ENCODE results near the gene HPX. TPM values are rescaled to one million over a fixed set of nuclear protein-coding genes. Genes with fewer than 3 reads are reported as not detected.

HPX gene
- total RNA-seq, 1 donor from 2014 or later: 9.6 TPM

DNA sequence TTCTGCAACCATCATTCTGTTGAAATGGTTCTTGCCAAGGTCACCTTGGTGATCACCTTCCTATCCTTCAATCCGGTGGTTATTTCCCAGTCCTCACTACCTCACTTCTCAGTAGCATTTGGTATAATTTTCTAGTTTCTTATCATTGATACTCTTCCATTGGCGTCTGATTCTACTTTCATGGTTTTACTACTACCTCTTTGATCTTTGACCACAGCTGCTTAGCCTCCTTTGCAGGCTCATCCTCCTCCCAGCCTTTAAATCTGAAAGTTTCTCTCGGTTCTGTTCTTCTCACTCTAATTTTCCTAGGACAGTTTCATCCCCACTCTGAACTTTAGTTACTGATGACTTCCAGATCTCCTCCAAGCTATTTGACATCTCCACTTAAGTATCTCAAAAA, 45.5 kb upstream of the HPX start:
- Mint-ChIP-seq H3K27ac (ENCODE audit: unreplicated experiment) (no peak overlapping the region), H3K4me3 (ENCODE audit: unreplicated experiment) (no peak overlapping the region), H3K36me3 (ENCODE audit: unreplicated experiment) (no peaks in the 10 kb centered on the region), H3K9me3 (ENCODE audit: unreplicated experiment) (peaks cover 4% of the 10 kb centered on the region), H3K4me1 (ENCODE audit: low read depth, unreplicated experiment) (no peaks in the 10 kb centered on the region), H3K27me3 (ENCODE audit: unreplicated experiment) (peaks cover 5% of the 10 kb centered on the region)
- no peak for DNase-seq
- TF ChIP-seq, protein P1, sequence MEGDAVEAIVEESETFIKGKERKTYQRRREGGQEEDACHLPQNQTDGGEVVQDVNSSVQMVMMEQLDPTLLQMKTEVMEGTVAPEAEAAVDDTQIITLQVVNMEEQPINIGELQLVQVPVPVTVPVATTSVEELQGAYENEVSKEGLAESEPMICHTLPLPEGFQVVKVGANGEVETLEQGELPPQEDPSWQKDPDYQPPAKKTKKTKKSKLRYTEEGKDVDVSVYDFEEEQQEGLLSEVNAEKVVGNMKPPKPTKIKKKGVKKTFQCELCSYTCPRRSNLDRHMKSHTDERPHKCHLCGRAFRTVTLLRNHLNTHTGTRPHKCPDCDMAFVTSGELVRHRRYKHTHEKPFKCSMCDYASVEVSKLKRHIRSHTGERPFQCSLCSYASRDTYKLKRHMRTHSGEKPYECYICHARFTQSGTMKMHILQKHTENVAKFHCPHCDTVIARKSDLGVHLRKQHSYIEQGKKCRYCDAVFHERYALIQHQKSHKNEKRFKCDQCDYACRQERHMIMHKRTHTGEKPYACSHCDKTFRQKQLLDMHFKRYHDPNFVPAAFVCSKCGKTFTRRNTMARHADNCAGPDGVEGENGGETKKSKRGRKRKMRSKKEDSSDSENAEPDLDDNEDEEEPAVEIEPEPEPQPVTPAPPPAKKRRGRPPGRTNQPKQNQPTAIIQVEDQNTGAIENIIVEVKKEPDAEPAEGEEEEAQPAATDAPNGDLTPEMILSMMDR (IDR thresholded peaks at IDR 0.05; ENCODE audit: partially characterized antibody, unreplicated experiment): no peak

DNA sequence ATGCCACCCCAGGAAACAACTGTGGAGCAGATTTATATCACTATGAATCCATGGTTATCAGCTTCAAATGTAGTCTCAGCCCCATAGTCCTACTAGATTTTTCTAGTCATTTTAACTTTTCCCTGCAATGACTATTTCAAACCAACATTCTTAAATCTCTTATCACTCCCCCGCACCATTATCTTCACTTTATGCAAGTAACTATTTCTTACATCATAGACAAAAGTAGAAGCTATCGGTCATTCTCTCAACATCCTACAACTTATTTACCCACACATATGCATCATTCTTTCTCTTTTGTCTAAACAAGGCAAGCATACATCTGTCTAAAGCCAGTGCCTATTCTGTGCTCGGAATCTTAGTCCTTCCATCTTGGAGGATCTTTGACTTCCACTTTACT, 44.9 kb upstream of the HPX start:
- Mint-ChIP-seq H3K9me3 (ENCODE audit: unreplicated experiment) (peaks cover 4% of the 10 kb centered on the region), H3K27me3 (ENCODE audit: unreplicated experiment) (peaks cover 5% of the 10 kb centered on the region)

DNA sequence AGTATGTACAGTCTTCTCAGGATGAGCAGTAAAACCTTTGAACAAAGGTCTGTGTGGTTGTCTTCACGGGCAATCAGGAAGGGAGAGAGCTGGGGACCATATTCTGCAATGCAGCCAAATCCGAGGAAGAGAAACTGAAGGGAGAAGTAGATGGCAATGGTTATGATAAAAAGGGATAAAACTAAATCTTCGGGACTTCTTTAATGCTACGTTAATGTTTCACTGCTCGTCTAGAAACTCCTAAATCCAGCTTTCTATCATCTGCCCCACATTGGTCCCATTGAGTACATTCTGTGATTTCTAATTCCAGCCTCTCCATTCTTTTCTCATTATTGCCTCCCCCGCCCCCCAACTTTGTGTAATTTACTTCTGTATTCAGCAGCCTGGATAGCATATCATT, 42.2 kb upstream of the HPX start:
- Mint-ChIP-seq H3K27ac (ENCODE audit: unreplicated experiment) (peak overlapping the region; percentile 9), H3K4me1 (ENCODE audit: low read depth, unreplicated experiment) (peaks cover 4% of the 10 kb centered on the region)

More for the DNA sequence above, 44.9 kb upstream of the HPX start:
- TF ChIP-seq, protein P1 (IDR thresholded peaks at IDR 0.05; ENCODE audit: partially characterized antibody, unreplicated experiment): no peak
- no peaks in the 10 kb centered on the region for H3K36me3 Mint-ChIP-seq (ENCODE audit: unreplicated experiment)
- no peak overlapping the region for H3K4me3 Mint-ChIP-seq (ENCODE audit: unreplicated experiment)
- peaks cover under 1% of the 10 kb centered on the region for H3K4me1 Mint-ChIP-seq (ENCODE audit: low read depth, unreplicated experiment)
- no peak for DNase-seq
- H3K27ac Mint-ChIP-seq (ENCODE audit: unreplicated experiment): no peak overlapping the region

DNA sequence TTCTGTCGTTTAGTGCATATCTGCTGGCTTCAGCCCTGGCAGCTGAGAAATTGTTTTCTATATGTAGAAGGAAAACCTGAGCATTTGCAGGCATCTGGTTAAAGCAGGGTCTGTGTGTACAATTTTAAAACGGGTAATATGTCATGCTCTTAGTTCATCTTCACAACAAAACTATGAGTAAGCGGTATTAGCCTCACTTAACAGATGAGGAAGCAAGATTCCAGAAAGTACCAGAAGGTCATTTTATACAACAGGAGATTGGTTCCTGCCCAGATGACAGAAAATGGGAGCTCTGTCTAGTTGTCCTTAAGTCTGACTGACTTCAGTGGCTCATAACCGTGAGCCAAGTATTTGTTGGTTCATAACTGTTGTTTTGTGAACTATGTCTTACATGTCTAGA, 41.7 kb upstream of the HPX start:
- TF ChIP-seq, protein P1 (IDR thresholded peaks at IDR 0.05; ENCODE audit: partially characterized antibody, unreplicated experiment): no peak
- peaks cover 7% of the 10 kb centered on the region for H3K27me3 Mint-ChIP-seq (ENCODE audit: unreplicated experiment)
- DNase-seq: no peak
- peaks cover 4% of the 10 kb centered on the region for H3K4me1 Mint-ChIP-seq (ENCODE audit: low read depth, unreplicated experiment)
- peaks cover 6% of the 10 kb centered on the region for H3K9me3 Mint-ChIP-seq (ENCODE audit: unreplicated experiment)
- H3K36me3 Mint-ChIP-seq (ENCODE audit: unreplicated experiment): no peaks in the 10 kb centered on the region
- peak overlapping the region; percentile 96 for H3K4me3 Mint-ChIP-seq (ENCODE audit: unreplicated experiment)
- peak overlapping the region; percentile 9 for H3K27ac Mint-ChIP-seq (ENCODE audit: unreplicated experiment)

More for the DNA sequence above, 42.2 kb upstream of the HPX start:
- TF ChIP-seq, protein P1 (IDR thresholded peaks at IDR 0.05; ENCODE audit: partially characterized antibody, unreplicated experiment): no peak
- Mint-ChIP-seq H3K27me3 (ENCODE audit: unreplicated experiment) (peaks cover 7% of the 10 kb centered on the region), H3K4me3 (ENCODE audit: unreplicated experiment) (peak overlapping the region; percentile 96), H3K36me3 (ENCODE audit: unreplicated experiment) (no peaks in the 10 kb centered on the region), H3K9me3 (ENCODE audit: unreplicated experiment) (peaks cover 6% of the 10 kb centered on the region)
- no peak for DNase-seq

GRCh38 chr11:6481924-6482275, 41.1 kb upstream of the HPX start:
- DNase-seq: no peak
- H3K9me3 Mint-ChIP-seq (ENCODE audit: unreplicated experiment): peaks cover 6% of the 10 kb centered on the region
- peak overlapping the region; percentile 96 for H3K4me3 Mint-ChIP-seq (ENCODE audit: unreplicated experiment)
- H3K27me3 Mint-ChIP-seq (ENCODE audit: unreplicated experiment): peaks cover 7% of the 10 kb centered on the region
- peak overlapping the region; percentile 91 for H3K27ac Mint-ChIP-seq (ENCODE audit: unreplicated experiment)
- TF ChIP-seq, protein P1 (IDR thresholded peaks at IDR 0.05; ENCODE audit: partially characterized antibody, unreplicated experiment): no peak
- H3K4me1 Mint-ChIP-seq (ENCODE audit: low read depth, unreplicated experiment): peaks cover 4% of the 10 kb centered on the region
- H3K36me3 Mint-ChIP-seq (ENCODE audit: unreplicated experiment): no peaks in the 10 kb centered on the region

Data from glutamatergic neuron (in vitro differentiated cells).